Measurements from ENCODE around the gene CHAT. TPM values are rescaled to one million over a fixed set of nuclear protein-coding genes. Genes with fewer than 3 reads are reported as not detected.

CHAT gene
- total RNA-seq, 4 donors from 2014 or later = not detected

- DNase-seq = no peak
- Histone ChIP-seq H3K4me3 (no peak overlapping the region), H3K27ac (no peak overlapping the region), H3K4me1 (no peaks in the 10 kb centered on the region), H3K27me3 (peaks cover 0 to 30% (median 0%) of the 10 kb centered on the region in 4 donors), H3K9me3 (no peaks in the 10 kb centered on the region), H3K36me3 (no peaks in the 10 kb centered on the region)
- intact Hi-C loops (cut with DNase I) = no loop called here
- TF ChIP-seq CTCF (IDR thresholded peaks at IDR 0.05) (no peak), POLR2A (IDR thresholded peaks at IDR 0.05) (no peak)
- WGBS, 2 donors = 48 to 65% methylated on average over 5 of the region's 5 CpGs
Observed at GRCh38 chr10:49624629-49625028, 10.8 kb downstream of the CHAT start.

DNA sequence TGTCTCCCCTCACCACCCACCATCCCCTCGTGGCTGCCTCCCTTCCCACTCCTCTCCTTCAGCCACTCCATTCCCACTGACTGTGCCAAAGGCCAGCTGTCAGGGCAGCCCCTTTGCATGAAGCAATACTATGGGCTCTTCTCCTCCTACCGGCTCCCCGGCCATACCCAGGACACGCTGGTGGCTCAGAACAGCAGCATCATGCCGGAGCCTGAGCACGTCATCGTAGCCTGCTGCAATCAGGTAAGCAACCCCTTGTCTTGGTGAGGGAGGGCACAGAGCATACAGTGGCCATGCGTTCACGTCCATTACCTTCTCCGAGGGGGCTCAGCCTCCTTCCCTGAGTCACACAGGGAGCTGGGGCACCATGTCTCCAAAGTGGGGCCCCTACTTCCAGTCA lies 11.6 kb downstream of the CHAT start:
- TF ChIP-seq CTCF (IDR thresholded peaks at IDR 0.05) (no peak), POLR2A (IDR thresholded peaks at IDR 0.05) (no peak)
- Histone ChIP-seq H3K27me3 (peaks cover 0 to 22% (median 0%) of the 10 kb centered on the region in 4 donors), H3K36me3 (no peaks in the 10 kb centered on the region), H3K4me3 (no peak overlapping the region), H3K27ac (no peak overlapping the region), H3K4me1 (no peaks in the 10 kb centered on the region), H3K9me3 (no peaks in the 10 kb centered on the region)
- intact Hi-C loops (cut with DNase I) = no loop called here
- 63 to 74% methylated on average over 1 to 10 of the region's 10 CpGs for WGBS, 2 donors
- DNase-seq = no peak

- Histone ChIP-seq H3K4me1 (no peaks in the 10 kb centered on the region), H3K36me3 (no peaks in the 10 kb centered on the region), H3K9me3 (no peaks in the 10 kb centered on the region), H3K4me3 (no peak overlapping the region), H3K27me3 (peaks cover 0 to 11% (median 0%) of the 10 kb centered on the region in 4 donors), H3K27ac (no peak overlapping the region)
- no peak for DNase-seq
- TF ChIP-seq POLR2A (IDR thresholded peaks at IDR 0.05) (no peak), CTCF (IDR thresholded peaks at IDR 0.05) (no peak)
- WGBS, 2 donors = 64 to 78% methylated on average over 7 of the region's 7 CpGs
- intact Hi-C loops (cut with DNase I) = no loop called here
Observed at GRCh38 chr10:49627038-49627437, 13.2 kb downstream of the CHAT start.

GRCh38 chr10:49627644-49628247 lies 13.9 kb downstream of the CHAT start:
- Histone ChIP-seq H3K4me1 (no peaks in the 10 kb centered on the region), H3K4me3 (no peak overlapping the region), H3K9me3 (no peaks in the 10 kb centered on the region), H3K27me3 (peaks cover 0 to 9% (median 0%) of the 10 kb centered on the region in 4 donors), H3K36me3 (no peaks in the 10 kb centered on the region), H3K27ac (no peak overlapping the region)
- WGBS, 2 donors = 80% methylated on average over 6 to 10 of the region's 18 CpGs
- intact Hi-C loops (cut with DNase I) = no loop called here
- TF ChIP-seq CTCF (IDR thresholded peaks at IDR 0.05) (no peak), POLR2A (IDR thresholded peaks at IDR 0.05) (no peak)
- DNase-seq = no peak

DNA sequence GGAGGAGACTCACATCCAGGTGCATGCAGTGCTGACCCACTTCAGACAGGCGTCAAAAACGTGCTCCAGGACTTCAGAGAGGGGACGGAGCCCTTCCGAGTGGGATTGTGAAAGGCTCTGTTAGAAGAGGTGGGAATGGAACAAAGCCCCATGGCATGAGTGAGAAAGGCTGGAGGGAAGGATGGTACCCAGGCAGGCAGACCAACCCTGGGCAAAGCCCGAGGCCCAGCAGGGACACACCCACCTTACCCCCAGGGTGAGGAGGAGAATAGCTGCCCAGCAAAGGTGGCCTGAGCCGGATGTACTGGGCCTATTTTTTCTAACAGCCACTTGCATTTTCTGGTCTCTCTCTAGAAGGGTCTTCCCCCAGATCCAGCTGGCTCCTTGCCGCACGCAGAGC lies 14.8 kb downstream of the CHAT start:
- intact Hi-C loops (cut with DNase I) = no loop called here
- 80 to 90% methylated on average over 7 to 8 of the region's 8 CpGs for WGBS, 2 donors
- Histone ChIP-seq H3K9me3 (no peaks in the 10 kb centered on the region), H3K36me3 (no peaks in the 10 kb centered on the region), H3K27me3 (peaks cover 0 to 14% (median 0%) of the 10 kb centered on the region in 4 donors), H3K27ac (no peak overlapping the region), H3K4me3 (no peak overlapping the region), H3K4me1 (no peaks in the 10 kb centered on the region)
- TF ChIP-seq POLR2A (IDR thresholded peaks at IDR 0.05) (no peak), CTCF (IDR thresholded peaks at IDR 0.05) (no peak)
- DNase-seq = no peak

Measured in esophagus squamous epithelium (tissue), 5 donors.